Muscle of leg (tissue), 11 donors: ENCODE data around the gene MAGI2. TPM values are rescaled to one million over a fixed set of nuclear protein-coding genes. Genes with fewer than 3 reads are reported as not detected.
"Not testable (repeated sequence)": the region's sequence is repeated elsewhere in the genome, so short reads cannot be mapped to it uniquely, and the experiment has no call there.

Source experiments
- DNase-seq: peaks from one replicate; pipeline ENCODE4 v3.0.0; 2013
- H3K27ac ChIP-seq: one replicate; pipeline ENCODE4 v1.5.1; 2013; ENCODE audit warnings: mild to moderate bottlenecking, low read length, control low read depth
- H3K27me3 ChIP-seq: one replicate; pipeline ENCODE4 v1.6.1; 2013; ENCODE audit warnings: low read length; ENCODE audit not compliant: control insufficient read depth, insufficient read depth
- H3K36me3 ChIP-seq: one replicate; pipeline ENCODE4 v1.6.1; 2013; ENCODE audit warnings: low read length; ENCODE audit not compliant: control insufficient read depth, insufficient read depth
- H3K4me1 ChIP-seq: one replicate; pipeline ENCODE4 v1.6.1; 2013; ENCODE audit warnings: low read length; ENCODE audit not compliant: control insufficient read depth, insufficient read depth
- H3K4me3 ChIP-seq: one replicate; pipeline ENCODE4 v1.5.1; 2013; ENCODE audit warnings: low read length, control low read depth
- H3K9me3 ChIP-seq: replicated peaks from 2 replicates; pipeline ENCODE4 v1.6.1; 2013; ENCODE audit warnings: low read depth, low read length; ENCODE audit not compliant: control insufficient read depth
- WGBS: methylation state at CpG from one replicate; pipeline ENCODE4 v1.1.5; 2013; ENCODE audit warnings: missing lambda C conversion rate; ENCODE audit not compliant: insufficient coverage; 5-methylcytosine and 5-hydroxymethylcytosine counted together
- polyA plus RNA-seq, 8 donors: library from polyadenylated mRNA; unstranded; fragments of 120-200 nt; gene quantifications; one replicate each; pipeline versions ENCODE4 v1.2.1 to v1.2.3, GENCODE V29; 2013; ENCODE audit warnings: inconsistent platforms in 1 of 8, low replicate concordance in 1 of 8; ENCODE audit not compliant: insufficient read length in 8 of 8, insufficient read depth in 1 of 8
- total RNA-seq: library from RNA; stranded (reverse); fragments of 120-200 nt; gene quantifications from one replicate; pipeline ENCODE4 v1.2.4, GENCODE V29; 2013

Gene MAGI2
- total and polyA plus RNA-seq, 9 donors = 3.5 to 6.3 (median 5.2) TPM

DNA sequence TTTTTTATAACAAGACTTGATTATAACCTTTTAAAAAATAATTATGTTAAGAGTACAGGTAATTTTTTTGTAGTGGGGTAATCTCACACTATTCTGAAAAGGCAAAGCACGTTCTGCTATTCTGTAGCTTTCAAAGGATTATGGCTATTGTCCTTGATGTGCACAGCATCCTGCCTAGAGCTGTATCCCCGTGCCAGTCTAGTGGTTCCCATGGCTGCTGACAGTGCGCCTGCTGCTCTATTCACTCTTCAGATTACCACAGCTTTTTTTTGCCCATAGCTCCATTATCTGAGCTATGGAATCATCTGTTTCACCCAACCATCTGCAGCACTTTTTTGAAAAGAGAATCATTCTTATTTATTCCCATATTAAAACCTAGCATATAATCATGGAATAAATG lies 931.5 kb downstream of the MAGI2 start:
- H3K4me1 ChIP-seq = no peaks in the 10 kb centered on the region
- DNase-seq = no peak
- no peaks in the 10 kb centered on the region for H3K27me3 ChIP-seq
- WGBS = 92% methylated on average over 2 of the region's 3 CpGs
- no peak overlapping the region for H3K4me3 ChIP-seq
- no peak overlapping the region for H3K27ac ChIP-seq
- no peaks in the 10 kb centered on the region for H3K9me3 ChIP-seq
- no peaks in the 10 kb centered on the region for H3K36me3 ChIP-seq

DNA sequence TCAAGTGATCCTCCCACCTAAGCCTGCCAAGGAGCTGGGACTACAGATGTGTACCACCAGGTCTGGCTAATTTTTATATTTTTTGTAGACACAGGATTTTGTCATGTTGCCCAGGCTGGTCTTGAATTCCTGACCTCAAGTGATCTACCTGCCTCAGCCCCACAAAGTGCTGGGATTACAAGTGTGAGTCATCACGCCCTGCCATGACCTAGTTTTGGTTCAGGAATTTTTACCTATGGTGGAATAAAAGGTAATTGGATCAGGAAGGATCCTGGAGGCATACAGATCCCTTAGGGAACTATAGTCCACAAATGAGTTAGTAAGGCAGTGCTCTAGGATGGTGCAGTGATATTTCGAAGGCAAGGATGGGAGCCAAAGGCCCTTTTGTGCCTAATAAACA lies 937.0 kb downstream of the MAGI2 start:
- no peaks in the 10 kb centered on the region for H3K9me3 ChIP-seq
- 83% methylated on average over 1 of the region's 2 CpGs for WGBS
- H3K4me1 ChIP-seq = no peaks in the 10 kb centered on the region
- no peaks in the 10 kb centered on the region for H3K27me3 ChIP-seq
- no peak overlapping the region for H3K27ac ChIP-seq
- H3K36me3 ChIP-seq = no peaks in the 10 kb centered on the region
- DNase-seq = no peak
- no peak overlapping the region for H3K4me3 ChIP-seq

DNA sequence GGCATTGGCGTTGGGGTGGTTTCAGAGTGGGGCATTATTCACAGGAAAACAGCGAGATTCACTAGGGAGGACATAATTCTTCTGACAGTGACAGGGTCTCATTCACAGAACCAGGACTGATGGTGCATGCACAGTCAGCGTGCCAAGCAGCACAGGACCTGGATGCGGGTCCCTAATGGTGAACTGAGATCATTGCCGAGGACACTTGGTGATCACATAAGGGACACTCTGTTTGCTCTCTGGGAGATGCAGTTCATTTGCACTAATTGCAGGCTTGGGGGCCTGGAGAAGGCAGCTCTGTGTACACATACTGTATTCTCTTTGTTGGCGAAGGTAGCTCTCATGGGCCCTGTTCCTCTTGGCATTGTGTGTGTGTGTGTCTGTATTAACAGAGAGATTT lies 938.8 kb downstream of the MAGI2 start:
- DNase-seq = no peak
- Histone ChIP-seq H3K9me3 (no peaks in the 10 kb centered on the region), H3K4me1 (no peaks in the 10 kb centered on the region), H3K36me3 (no peaks in the 10 kb centered on the region), H3K27ac (no peak overlapping the region), H3K27me3 (no peaks in the 10 kb centered on the region), H3K4me3 (no peak overlapping the region)
- WGBS = 87% methylated on average over 6 of the region's 6 CpGs

DNA sequence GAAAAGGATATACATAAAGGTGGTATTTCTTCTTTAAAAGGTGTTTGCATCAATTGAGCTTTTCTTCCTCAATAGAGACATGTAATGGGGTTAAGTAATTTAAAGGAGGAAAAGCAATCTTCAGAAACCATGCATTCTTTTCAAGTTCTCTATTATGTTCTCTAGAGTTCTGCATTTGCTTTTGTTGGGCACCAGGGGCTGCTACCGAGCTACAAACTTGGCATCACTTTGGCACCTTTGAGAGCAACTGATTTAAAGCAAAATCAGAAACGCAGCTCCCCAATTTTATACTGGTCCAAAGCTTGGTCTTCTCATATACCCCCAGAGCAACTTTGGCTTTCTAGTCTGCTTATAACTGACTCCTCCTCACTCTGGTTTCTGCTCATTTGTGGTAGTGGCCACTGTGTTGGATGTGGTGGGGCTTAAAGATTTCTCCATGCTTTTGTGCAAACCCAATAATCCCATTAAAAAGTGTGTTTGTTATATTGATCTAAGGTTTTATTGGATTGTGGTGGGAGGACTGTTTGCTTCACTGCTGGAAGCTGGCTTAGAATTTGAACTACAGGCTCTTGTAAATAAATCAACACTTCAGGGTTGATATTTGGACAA lies 942.8 kb downstream of the MAGI2 start:
- Histone ChIP-seq H3K27ac (no peak overlapping the region), H3K4me3 (no peak overlapping the region), H3K36me3 (no peaks in the 10 kb centered on the region), H3K9me3 (no peaks in the 10 kb centered on the region), H3K27me3 (no peaks in the 10 kb centered on the region), H3K4me1 (no peaks in the 10 kb centered on the region)
- WGBS = 0% methylated on average over 1 of the region's 2 CpGs
- peak; percentile 54 for DNase-seq

DNA sequence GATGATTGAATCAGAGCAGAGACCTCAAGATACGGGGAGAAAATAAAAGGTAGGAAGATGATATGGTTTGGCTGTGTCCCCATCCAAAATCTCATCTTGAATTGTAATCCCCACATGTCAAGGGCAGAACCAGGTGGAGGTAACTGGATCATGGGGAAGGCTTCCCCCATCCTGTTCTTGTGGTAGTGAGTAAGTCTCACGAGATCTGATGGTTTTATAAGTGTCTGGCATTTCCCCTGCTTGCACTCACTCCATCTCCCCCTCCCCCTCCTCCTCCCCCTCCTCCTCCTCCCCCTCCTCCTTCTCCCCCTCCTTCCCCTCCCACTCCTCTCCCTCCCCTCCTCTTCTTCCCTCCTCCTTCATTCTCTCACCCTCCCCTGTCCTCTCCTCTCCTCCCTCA lies 950.2 kb downstream of the MAGI2 start:
- WGBS = no CpG with 5 or more reads among the region's 2 CpGs
- not testable (repeated sequence) for H3K4me1 ChIP-seq, H3K27ac ChIP-seq, H3K9me3 ChIP-seq, H3K36me3 ChIP-seq, DNase-seq, H3K4me3 ChIP-seq, H3K27me3 ChIP-seq

DNA sequence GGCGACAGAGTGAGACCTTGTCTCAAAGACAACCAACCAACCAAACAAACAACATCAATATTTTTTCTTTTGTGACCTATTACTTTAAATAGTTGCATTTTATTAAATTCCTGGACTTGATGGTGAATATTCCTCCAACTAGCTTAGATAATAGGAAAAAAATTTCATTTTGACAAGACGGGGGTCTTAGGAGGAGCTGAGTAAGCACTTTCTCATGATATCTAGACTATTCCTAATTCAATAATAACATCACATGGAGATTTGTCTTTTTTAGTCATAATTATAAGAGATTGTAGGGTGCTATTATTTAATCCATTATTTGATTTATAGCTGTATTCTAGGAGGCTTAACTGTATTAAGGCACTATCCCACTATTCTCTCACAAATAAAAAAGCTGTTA lies 952.4 kb downstream of the MAGI2 start:
- Histone ChIP-seq H3K4me1 (no peaks in the 10 kb centered on the region), H3K36me3 (no peaks in the 10 kb centered on the region), H3K9me3 (no peaks in the 10 kb centered on the region), H3K4me3 (no peak overlapping the region), H3K27me3 (no peaks in the 10 kb centered on the region), H3K27ac (no peak overlapping the region)
- no CpG with 5 or more reads among the region's 2 CpGs for WGBS
- no peak for DNase-seq

DNA sequence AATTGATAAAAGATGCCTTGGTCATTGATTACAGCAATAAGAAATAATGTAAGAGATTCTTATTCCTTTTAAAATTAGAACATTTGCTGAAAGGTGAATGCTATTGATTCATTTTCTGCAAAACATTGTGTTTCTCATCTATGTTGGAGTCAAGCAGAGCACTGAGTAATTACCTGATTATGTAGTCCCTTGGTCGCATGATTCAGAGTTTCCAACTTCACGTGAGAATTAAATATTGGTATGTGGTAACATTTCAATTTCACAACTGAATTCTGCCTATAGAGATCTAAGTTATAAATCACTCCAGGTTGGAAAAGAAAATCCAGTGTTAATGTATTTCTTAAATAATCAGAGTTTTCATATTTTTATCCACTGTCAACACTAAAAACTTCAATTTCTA lies 953.5 kb downstream of the MAGI2 start:
- Histone ChIP-seq H3K4me3 (no peak overlapping the region), H3K9me3 (no peaks in the 10 kb centered on the region), H3K27ac (no peak overlapping the region), H3K4me1 (no peaks in the 10 kb centered on the region), H3K27me3 (no peaks in the 10 kb centered on the region), H3K36me3 (no peaks in the 10 kb centered on the region)
- WGBS = no CpG with 5 or more reads among the region's 2 CpGs
- no peak for DNase-seq

DNA sequence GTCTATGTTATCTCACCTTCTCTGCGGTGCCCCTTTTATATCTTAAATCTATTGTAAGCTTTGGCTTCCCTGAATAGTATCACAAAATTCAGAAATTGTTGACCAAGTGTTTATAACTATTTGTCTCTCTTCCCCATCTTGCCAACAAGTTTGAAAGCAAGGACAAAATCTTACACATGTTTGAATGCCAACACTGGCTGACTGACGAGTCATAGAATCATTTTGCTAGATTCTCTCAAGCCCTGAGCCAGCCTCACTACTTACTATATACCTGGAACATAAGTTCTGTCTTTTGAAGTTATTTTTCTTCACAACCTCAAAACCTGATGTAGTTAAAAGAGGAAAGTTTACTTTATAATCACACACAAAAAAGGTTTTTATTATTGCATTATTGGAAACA lies 954.2 kb downstream of the MAGI2 start:
- no peaks in the 10 kb centered on the region for H3K4me1 ChIP-seq
- 60% methylated on average over 1 of the region's 2 CpGs for WGBS
- no peaks in the 10 kb centered on the region for H3K27me3 ChIP-seq
- no peaks in the 10 kb centered on the region for H3K36me3 ChIP-seq
- no peak for DNase-seq
- H3K9me3 ChIP-seq = no peaks in the 10 kb centered on the region
- H3K27ac ChIP-seq = no peak overlapping the region
- H3K4me3 ChIP-seq = no peak overlapping the region

DNA sequence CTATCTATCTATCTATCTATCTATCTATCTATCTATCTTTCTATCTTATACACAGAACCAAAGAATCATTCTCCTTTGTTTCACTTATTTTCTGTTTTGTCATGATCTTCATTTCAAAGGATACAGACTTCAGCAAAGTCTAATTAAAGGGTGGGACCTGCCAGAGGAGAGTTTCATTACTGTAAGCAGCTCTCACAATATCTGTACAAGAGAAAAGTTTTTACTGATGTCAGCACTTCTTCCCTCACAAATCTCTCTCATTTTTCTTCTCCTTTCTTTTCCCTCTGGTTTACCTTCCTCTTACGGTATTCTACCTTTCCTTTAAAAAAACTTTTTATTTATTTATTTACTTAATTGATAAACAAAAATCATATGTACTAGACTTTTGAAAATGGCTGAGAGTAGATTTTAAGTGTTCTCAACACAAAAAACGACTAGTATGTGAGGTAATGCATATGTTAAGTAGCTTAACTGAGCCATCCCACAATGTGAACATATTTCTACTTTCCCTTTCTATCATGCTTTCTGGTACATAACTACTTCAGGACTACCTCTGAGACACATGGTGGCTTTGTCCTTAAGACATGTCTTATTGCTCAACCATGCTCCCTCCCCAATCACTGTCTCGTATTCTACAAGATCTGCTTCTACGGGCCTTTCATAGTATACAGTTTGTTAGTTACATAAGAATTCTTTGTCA lies 955.6 kb downstream of the MAGI2 start:
- WGBS = no CpG with 5 or more reads among the region's 4 CpGs
- Histone ChIP-seq H3K27ac (no peak overlapping the region), H3K4me1 (no peaks in the 10 kb centered on the region), H3K9me3 (no peaks in the 10 kb centered on the region), H3K4me3 (no peak overlapping the region), H3K27me3 (no peaks in the 10 kb centered on the region), H3K36me3 (no peaks in the 10 kb centered on the region)
- DNase-seq = no peak

DNA sequence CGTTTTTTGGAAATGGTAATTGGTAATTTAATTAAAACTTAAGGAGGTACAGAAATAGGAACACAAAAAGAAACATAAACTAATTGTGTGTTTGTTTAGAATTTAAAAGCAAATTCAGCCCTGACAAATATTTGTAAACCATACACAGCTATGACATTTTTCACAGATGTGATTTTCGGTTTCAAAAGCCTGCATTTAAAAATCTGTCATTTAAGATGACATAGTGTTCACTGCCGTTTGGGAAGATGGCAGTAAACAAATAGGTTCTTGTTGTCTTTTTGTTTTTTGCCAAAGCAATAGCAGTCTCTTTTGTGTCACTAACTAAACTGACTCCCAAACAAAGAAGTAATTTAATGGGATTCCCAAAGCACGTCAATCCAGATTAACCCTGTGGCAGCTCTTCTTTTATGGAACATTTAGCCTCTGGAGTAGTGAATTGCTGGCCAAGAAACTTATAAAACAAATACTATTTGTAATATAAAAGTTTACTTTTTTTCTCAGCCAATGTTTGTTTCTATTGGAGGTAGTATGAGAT lies 957.3 kb downstream of the MAGI2 start:
- no peaks in the 10 kb centered on the region for H3K27me3 ChIP-seq
- no CpG with 5 or more reads among the region's 4 CpGs for WGBS

More for the DNA sequence above, 957.3 kb downstream of the MAGI2 start:
- DNase-seq = no peak
- Histone ChIP-seq H3K27ac (no peak overlapping the region), H3K4me1 (no peaks in the 10 kb centered on the region), H3K9me3 (no peaks in the 10 kb centered on the region), H3K4me3 (no peak overlapping the region), H3K36me3 (no peaks in the 10 kb centered on the region)
